C4-2B (cell line): ENCODE results near the gene P2RY2.

ENCODE experiments used
- CTCF ChIP-seq: fragments of 450-650 bp; conservative IDR thresholded peaks from 2 replicates; pipeline ENCODE4 v1.5.1; 2017; ENCODE audit warnings: mild to moderate bottlenecking
- ZFX ChIP-seq: fragments of 450-650 bp; IDR thresholded peaks from 2 replicates; pipeline ENCODE4 v1.6.1; 2017

GRCh38 chr11:73223998-73224730 lies 6.1 kb downstream of the P2RY2 start:
- TF ChIP-seq CTCF (no peak), ZFX (no peak)
